Measurements from ENCODE around the gene RINL. TPM values are rescaled to one million over a fixed set of nuclear protein-coding genes. Genes with fewer than 3 reads are reported as not detected.
A peak's percentile ranks its signal among the peaks of the same experiment; 100 is the strongest.

RINL gene
- total and polyA plus RNA-seq, 2 of the 4 experiments (the other 2 are of a cell fraction): 0.72 to 1.9 TPM

- Histone ChIP-seq H3K36me3 (ENCODE audit: control insufficient read depth, insufficient read depth, low read length) (peaks cover 24% of the 10 kb centered on the region), H4K5ac (ENCODE audit: low read depth, low read length) (peak within 1 kb of the TSS; percentile 52), H3K18ac (ENCODE audit: low read depth, low read length) (peak within 1 kb of the TSS; percentile 22; the same call in 1 of the 2 replicates), H2BK15ac (ENCODE audit: low read depth, low read length) (peak within 1 kb of the TSS; percentile 3; the same call in 1 of the 3 replicates), H4K8ac (ENCODE audit: low read depth in 2 of 2, low read length in 2 of 2) (peak within 1 kb of the TSS; percentile 51 to 94), H3K79me1 (ENCODE audit: low read depth in 1 of 2, low read length in 2 of 2) (peaks cover 15 to 57% of the 10 kb centered on the region in 2 experiments), H2AK5ac (ENCODE audit: low read depth, low read length) (peak within 1 kb of the TSS; percentile 99), H3K9ac (ENCODE audit: low read depth, low read length) (peak within 1 kb of the TSS; percentile 73), H4K20me1 (ENCODE audit: insufficient read depth, low read length) (peaks cover 42% of the 10 kb centered on the region), H2AK9ac (replicated peaks; ENCODE audit: low read depth, low read length, poor library complexity) (peak within 1 kb of the TSS; percentile 100), H3K4me3 (ENCODE audit: insufficient read depth, low read depth, low read length) (peak within 1 kb of the TSS; percentile 54), H3K9me1 (ENCODE audit: insufficient read depth, low read length) (peaks cover 9% of the 10 kb centered on the region), H2AFZ (replicated peaks; ENCODE audit: low read length, poor library complexity) (peak within 1 kb of the TSS; percentile 94), H3K4me1 (ENCODE audit: control insufficient read depth, insufficient read depth, low read length) (peaks cover 15% of the 10 kb centered on the region), H3K27me3 (ENCODE audit: control insufficient read depth, insufficient read depth, low read length) (no peaks in the 10 kb centered on the region), H3K27ac (ENCODE audit: insufficient read depth, low read length) (peak within 1 kb of the TSS; percentile 72), H3K14ac (replicated peaks; ENCODE audit: low read depth, low read length) (peak within 1 kb of the TSS; percentile 83), H3K56ac (ENCODE audit: extremely low read depth, insufficient read depth, low read length) (peak within 1 kb of the TSS; percentile 74), H3K9me3 (ENCODE audit: control insufficient read depth, insufficient read depth, low read length) (no peaks in the 10 kb centered on the region), H3K4ac (ENCODE audit: low read depth, low read length) (peak within 1 kb of the TSS; percentile 84), H3K4me2 (ENCODE audit: low read depth, low read length) (peak within 1 kb of the TSS; percentile 89), H2BK5ac (ENCODE audit: low read depth, low read length, poor library complexity, severe bottlenecking) (peak within 1 kb of the TSS; percentile 85), H3K23ac (ENCODE audit: low read depth, low read length) (peak within 1 kb of the TSS; percentile 84), H2BK20ac (ENCODE audit: low read depth, low read length) (no peak within 1 kb of the TSS; the same call in 1 of the 2 replicates), H4K91ac (ENCODE audit: insufficient read depth, low read depth, low read length) (peak within 1 kb of the TSS; percentile 88), H2BK120ac (ENCODE audit: low read depth, low read length) (peak within 1 kb of the TSS; percentile 48)
- peak; percentile 69; the same call in 1 of the 2 replicates for TF ChIP-seq MAZ (IDR thresholded peaks at IDR 0.05; ENCODE audit: borderline replicate concordance, low read depth, low read length)
- TF ChIP-seq RAD21 (IDR thresholded peaks at IDR 0.05; ENCODE audit: low read length): no peak
- TF ChIP-seq CEBPB (IDR thresholded peaks at IDR 0.05; ENCODE audit: low read depth, low read length): no peak
- TF ChIP-seq CHD1 (IDR thresholded peaks at IDR 0.05; ENCODE audit: low read depth, low read length): peak; percentile 41; the same call in 1 of the 2 replicates
- no peak for TF ChIP-seq MXI1 (IDR thresholded peaks at IDR 0.05; ENCODE audit: borderline replicate concordance, low read depth, low read length)
- TF ChIP-seq USF2 (IDR thresholded peaks at IDR 0.05; ENCODE audit: low read depth, low read length): 0 out of 2 replicates have a peak, but pooled peaks have one; percentile 10
- TF ChIP-seq RCOR1 (IDR thresholded peaks at IDR 0.05; ENCODE audit: insufficient replicate concordance, low read length): no peak
- TF ChIP-seq SMC3 (IDR thresholded peaks at IDR 0.05; ENCODE audit: low read depth, low read length): no peak
- peak; percentile 96 for TF ChIP-seq POLR2A (IDR thresholded peaks at IDR 0.05; ENCODE audit: low read depth, low read length)
- TF ChIP-seq FOS (IDR thresholded peaks at IDR 0.05; ENCODE audit: low read depth, low read length): peak; percentile 90
- TF ChIP-seq, protein P1, sequence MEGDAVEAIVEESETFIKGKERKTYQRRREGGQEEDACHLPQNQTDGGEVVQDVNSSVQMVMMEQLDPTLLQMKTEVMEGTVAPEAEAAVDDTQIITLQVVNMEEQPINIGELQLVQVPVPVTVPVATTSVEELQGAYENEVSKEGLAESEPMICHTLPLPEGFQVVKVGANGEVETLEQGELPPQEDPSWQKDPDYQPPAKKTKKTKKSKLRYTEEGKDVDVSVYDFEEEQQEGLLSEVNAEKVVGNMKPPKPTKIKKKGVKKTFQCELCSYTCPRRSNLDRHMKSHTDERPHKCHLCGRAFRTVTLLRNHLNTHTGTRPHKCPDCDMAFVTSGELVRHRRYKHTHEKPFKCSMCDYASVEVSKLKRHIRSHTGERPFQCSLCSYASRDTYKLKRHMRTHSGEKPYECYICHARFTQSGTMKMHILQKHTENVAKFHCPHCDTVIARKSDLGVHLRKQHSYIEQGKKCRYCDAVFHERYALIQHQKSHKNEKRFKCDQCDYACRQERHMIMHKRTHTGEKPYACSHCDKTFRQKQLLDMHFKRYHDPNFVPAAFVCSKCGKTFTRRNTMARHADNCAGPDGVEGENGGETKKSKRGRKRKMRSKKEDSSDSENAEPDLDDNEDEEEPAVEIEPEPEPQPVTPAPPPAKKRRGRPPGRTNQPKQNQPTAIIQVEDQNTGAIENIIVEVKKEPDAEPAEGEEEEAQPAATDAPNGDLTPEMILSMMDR (conservative IDR thresholded peaks at IDR 0.05; ENCODE audit: low read depth, low read length): peak; percentile 64
- in situ Hi-C loops (cut with MboI; ENCODE audit: low sequenced_read_pairs): no loop called here
- CTCF ChIA-PET: no interaction called here
- WGBS, 2 experiments (ENCODE audit: extremely low coverage in 2 of 2, insufficient read length in 1 of 2): 0% methylated on average over 10 of the region's 50 CpGs; no CpG with 5 or more reads in 1 of the 2 experiments
- POLR2A ChIA-PET (ENCODE audit: unreplicated experiment): interaction anchor here (1.0 kb wide), 1 partner anchor 203 kb away, joined by 4 read pairs; the partner anchor contains the start of gene ACTN4
- dilution Hi-C loops (cut with HindIII; ENCODE audit: low sequenced_read_pairs, unreplicated experiment): no loop called here
- DNase-seq (peak; percentile 100), ATAC-seq (ENCODE audit: low read depth) (peak; percentile 73)
- intact Hi-C loops (cut with micrococcal nuclease): loop anchor here (1.0 to 2.0 kb wide), 2 partner anchors 19 to 49 kb away; partner anchors contain the start of genes ECH1, NFKBIB and SIRT2
- BruUV-seq (replicated peaks): no TSS peak
Observed at GRCh38 chr19:38849860-38850435, 28.1 kb downstream of the RINL start, which contains the start of gene HNRNPL. Gene HNRNPL (minus strand): TSS chr19:38849986. CDS start chr19:38849966, 20 bp downstream.
